SKM-1 (cell line): Measurements from ENCODE around the gene ADAM30.
"Not testable (repeated sequence)": the region's sequence is repeated elsewhere in the genome, so short reads cannot be mapped to it uniquely, and the experiment has no call there.

ENCODE experiments used
- DNase-seq: peaks from one replicate; lab custom pipeline; 2025; ENCODE audit not compliant: unreplicated experiment; lab: John Stamatoyannopoulos, UW

ADAM30 gene

DNA sequence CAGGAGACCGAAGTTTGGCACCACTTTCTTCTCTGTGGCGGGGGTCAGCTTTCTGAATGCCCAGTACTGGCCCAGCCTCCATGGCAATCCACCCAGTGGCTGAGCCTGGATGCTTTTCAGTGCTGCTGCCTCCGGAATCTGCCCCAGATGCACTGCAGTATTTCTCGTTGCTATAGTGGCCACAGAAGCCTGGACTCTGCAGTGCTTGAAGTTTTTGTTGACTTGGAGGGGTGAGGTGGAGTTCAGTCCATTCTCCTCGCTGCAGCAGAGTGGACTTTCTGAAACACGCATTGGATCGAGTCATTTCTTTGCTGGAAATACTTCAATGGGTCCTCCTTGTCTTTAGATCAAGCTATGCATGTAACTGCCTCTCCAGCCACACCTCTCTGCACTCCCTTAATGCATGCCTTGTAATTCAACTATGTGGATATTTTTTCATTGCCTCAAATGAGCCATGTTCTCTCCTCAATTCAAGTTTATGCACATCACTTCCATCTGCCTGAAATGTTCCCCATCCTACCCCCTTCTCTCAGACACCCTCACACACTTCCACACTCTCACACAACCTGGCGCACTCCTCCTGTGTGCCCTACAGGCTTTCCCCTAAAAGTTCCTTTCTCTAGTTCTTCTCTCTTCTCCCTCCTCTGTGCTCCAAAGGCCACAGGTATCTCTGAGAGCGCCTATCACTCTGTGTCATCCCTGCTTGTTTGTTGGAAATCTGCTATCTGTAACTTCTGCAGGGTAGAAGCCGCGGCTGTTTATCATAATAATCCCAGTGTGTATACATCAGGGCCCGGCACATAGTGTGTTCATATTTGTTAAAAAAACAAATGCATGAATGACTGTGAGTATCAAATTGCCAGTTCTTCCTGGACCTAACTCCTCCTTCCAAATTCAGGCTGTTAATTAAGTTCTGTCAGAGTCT lies 16.5 kb downstream of the ADAM30 start:
- no peak for DNase-seq

DNA sequence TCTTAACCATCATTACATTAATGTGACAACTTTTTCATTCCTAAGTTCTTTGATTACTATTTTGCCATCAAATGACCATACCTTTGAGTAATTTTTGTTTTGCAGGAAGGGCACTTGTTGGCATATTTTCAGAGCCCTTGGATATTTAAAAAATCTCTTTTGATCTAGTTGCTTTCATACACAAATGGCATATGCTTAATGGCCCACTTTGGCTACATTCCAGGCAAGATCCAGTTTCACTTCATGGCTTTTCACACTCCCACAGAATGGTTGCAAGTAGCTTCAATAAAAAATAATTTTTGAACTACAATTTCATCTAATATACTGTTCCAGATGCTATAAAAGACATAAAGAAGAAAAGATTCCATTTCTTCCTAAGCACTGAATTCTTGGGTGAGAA lies 18.1 kb downstream of the ADAM30 start:
- DNase-seq = no peak

DNA sequence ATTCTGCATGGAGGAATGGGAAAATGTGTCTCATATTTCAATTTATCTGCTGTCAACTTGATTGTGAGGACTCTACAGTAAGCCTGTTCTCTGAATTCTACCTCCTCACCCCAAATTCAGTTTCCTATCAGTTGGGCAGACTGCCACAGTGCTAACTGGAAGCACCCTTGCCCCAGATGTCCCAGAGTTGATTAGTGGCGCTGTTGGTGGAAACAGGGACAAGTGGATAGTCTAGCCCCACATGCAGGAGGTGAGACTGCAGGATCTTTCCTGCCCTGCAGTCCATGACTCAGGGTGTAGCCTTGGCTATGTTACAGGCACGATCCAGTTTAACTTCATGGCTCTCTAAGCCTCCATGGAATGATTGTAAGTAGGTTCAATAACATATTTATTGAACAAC lies 22.1 kb downstream of the ADAM30 start:
- no peak for DNase-seq

DNA sequence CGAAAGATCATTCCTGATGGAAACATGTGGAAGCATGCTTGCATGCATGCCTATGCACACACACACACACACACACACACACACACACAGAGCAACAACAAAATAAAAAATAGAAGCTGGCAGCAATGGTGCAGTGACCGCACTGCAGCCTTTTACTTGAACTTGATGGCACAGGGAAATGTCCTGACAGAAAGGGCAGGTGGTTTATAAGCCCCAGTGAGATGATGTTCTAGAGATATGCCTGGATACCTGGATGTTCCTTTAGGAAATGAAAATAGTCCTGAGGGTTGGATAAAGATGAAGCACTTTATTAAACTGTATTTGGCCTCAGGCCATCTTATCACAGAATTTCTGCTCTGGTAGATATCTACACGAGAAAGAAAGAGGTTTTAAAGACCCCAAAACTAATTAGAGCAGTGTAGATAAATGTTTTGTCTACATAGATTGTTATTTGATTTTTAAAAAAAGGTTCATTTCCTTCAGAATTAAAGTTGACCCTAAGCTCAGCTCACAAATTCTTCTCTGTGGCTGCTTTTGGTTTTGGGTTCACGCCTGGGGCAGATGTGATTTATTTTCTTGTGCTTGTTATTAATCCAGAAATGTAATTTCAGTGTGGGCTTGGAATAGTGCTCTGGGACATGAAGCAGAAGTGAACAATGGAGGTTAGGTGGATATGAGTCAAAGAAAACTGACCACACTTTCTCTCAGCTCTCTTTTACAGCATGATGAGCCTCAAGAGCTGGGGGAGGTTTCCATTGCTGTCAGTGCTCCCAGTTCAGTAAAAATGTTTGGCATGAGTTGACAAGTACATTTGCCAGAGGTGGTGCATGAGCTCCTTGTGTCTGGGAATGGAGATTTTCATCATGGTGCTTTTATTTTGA lies 22.9 kb downstream of the ADAM30 start:
- DNase-seq = no peak

DNA sequence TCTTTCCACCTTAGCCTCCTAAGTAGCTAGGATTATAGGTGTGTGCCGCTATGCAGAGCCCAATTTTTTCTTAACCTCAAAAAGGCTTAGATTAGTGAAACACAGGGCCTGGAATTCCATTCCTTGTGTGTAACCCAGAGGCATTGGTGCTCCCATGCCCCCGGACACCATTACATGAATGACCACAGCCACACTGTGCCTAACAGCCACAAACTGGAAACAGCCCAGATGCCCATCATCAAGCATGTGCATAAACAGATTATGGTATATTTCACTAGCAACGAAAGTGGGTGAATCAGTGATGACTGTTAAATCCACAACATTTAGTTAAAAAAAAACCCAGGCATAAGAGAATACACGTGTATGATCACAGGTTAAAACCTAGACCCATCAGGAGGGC lies 24.4 kb downstream of the ADAM30 start:
- no peak for DNase-seq

DNA sequence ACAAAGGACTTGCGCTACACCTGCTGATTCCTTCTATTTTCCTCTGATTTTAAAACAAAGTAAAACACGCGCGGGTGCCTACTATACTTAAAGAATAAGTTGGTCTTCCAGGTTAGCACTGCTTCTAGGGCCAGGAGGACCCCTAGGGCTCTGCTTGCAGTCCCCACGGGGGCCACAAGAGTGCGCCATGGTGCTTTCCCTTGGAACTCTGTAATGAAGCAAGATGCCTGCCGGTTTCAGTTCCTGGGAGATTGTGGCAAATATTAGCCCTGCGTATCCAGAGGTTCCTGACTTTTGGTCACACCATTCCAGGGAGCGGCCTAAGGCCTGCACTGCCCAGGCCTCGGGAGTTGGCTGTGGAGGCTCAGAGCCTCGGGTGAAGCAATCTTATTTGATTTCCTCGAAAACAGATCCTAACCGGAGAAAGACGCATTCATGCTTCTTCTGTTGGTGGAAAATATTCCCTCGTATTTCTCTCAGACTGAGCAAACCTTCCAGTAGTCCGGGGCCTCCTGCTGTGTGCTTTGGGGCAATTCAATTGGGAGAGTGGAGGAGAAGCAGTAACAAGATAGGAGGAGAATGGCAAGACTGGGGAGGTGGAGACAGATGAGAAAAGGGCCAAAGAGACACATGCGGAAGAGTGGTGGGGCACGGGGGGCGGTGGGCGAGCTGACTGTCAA lies 25.3 kb downstream of the ADAM30 start:
- peak; percentile 56 for DNase-seq

DNA sequence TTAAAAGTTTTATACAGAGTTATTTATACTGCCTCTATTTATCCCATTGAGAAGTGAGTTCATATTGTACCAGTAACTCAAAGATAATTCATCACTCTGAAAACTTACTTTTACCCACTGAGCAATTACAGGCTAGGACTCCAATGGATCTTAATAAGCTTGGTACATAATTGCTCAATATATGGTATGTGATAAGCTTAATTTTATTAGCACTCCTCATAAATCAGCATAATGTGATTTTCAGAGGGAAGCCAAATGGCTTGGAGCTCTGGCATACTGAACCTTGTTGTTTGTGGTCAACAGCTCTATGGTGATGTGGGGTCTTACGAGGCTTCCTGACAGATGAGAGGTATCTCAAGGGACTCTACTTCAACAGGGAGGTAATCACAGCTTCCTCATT lies 26.3 kb downstream of the ADAM30 start:
- no peak for DNase-seq

DNA sequence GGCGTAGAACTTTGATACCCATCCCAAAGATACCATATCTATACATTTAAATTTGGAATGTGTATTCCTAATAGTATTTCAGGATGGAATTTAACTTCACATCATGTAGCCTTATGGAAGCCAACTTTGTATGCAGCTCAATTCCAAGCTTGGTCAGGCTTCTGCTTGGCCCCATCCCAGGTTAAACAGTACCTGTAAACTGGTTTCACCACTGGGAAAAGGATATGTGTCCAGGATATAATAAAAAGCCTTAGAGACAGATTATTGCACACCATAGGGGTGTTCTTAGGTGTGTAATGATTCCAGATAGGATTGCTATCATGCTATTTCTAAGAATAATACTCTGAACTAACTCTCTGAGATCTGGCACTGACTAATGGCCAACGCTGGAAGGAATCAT lies 28.1 kb downstream of the ADAM30 start:
- no peak for DNase-seq

DNA sequence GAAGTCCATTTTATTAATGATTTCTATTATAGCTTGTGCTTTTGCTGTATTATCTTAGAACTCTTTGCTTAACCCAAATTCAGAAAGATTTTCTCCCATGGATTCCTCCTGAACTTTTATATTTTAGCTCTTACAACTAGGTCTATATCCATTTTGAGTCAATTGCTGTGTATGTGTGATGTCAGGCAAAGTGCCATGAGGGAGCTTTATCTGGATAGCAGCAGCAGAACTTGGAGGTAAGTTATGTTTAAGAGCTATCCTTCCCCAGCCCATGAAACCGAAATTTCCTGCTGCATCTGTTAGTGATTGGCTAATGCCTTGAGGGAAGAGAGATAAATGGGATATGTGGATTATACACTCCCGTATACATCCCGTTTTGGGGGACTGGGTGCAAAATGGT lies 29.9 kb downstream of the ADAM30 start:
- no peak for DNase-seq

DNA sequence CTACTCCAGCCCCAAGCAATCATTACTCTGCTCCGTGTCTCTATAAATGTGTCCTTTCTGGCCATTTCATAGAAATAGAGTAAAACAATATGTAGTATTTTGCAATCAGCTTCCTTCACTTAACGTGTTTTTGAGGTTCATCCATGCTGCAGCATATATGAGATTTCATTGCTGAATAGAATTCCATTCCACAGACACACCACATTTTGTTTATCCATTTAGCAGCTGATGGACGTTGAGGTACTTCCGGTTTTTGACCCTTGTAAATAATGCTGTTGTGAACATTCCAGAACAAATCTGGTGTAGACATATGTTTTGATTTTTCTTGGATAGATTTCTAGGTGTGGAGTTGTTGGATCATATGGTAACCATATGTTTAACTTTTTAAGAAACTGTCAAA lies 30.7 kb downstream of the ADAM30 start:
- DNase-seq = no peak

DNA sequence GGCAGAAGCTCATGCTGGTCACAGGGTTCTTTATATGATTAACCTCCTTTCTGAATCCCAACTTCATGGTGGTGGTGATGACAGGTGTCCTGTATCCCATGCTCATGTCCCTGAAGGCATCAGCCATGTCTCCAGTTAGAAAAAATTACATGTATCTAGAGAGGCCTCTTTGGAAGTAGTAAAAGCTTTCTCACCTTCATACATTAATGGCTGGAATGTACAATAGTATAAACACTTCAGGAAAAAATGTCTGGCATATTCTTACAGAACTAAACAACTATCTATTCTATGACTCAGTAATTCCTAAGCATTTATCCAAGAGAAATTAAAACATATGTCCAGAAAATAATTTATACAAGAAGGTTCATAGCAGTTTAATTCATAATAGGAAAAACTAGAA lies 34.0 kb downstream of the ADAM30 start:
- no peak for DNase-seq

DNA sequence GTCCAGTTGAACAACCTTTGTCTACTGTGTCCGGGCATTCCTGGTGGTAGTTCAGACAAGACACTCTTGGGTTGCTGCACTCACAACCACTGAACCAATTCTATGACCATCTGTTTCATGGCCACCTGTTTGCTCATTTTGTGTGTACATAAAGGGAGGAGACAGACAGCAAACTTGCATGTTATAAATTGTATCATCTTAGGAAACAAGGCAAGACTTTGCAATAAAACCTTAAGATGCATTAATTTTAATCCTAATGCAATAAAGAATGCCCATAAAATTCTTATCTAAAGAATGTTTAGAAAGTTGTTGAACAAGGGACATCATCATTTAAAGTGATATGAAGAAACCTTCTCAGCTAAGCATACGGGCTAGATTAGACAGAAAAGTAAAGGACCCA lies 34.8 kb downstream of the ADAM30 start:
- DNase-seq = no peak

DNA sequence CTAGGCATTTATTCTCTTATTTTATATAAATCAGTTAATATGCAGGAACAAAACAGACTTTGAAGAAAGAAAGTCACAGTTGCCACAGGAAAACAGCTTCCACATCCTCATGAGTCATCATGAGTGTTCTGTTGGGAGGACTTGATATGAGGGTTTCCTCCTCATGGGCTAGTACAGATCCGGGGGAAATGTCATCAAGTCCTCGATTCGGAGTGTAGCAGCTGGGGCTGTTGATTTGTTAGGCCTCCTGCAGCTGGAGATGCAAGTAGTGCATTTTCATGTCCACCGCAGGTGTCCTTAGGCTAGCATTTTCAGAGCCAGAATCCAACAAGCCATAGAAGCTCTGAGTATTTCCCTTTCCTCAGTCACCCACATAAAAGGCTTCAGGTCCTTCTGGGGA lies 36.7 kb downstream of the ADAM30 start:
- no peak for DNase-seq

DNA sequence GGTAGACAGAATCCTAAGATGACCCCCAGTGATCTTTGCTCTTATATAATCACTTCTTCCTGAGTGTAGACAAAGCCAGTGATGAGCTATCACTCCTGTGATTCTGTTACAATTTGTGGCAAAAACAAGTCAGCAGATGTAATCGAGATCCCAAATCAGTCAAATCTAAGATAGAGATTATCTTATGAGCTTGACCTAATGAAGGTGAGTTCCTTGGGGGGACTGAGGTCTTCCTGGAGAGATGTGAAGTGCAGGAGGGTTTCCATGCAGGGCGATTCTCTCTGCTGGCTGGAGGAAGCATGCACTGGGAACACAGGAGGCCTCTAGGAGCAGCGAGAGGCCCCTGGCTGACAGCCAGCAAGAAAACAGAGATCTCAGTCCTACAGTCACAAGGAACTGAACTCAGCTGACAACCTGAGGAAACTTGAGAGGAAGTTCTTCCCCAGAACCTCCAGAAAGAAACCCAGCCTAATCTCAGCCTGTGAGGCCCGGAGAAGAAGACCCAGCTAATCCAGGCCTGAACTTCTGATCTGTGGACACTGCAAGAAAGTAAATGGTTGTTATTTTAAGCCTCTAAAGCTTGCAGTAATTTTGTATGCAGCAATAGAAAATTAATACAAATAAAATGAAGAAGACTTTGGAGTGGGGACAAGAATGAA lies 37.6 kb downstream of the ADAM30 start:
- not testable (repeated sequence) for DNase-seq

DNA sequence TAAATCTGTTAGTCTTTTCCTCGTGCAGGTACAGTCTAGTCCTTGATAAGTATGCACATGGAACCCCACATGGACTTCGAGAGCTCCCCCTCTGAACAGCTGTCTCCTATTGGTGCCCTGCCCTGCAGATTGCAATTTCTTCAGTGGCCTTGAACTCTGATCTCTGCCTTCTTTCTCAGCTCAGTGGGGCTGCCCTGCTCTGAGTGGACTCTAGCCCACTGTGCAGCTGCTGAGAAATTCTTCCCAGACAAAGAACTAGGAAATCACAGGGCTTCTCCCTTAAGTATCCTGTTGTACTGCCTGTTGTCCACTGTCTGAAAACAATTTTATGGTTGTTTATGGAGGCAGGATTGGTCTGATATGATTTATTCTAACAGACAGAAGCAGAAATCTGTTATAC lies 38.2 kb downstream of the ADAM30 start:
- no peak for DNase-seq

DNA sequence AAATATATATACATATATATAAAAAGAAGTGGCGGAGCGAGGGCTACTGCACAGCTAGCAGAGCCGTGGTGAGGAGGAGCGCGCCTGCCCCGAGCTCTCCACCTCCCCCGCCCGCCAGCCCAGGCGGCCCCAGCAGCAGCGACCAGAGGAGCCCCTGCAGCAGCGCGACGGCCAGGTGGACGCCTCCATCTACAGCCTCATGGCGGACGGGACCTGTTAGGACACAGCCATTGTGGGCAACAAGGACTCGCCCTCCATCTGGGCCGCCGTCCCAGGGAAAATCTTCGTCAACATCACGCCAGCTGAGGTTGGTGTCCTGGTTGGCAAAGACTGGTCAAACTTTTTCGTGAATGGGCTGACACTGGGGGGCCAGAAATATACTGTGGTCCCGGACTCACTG lies 43.2 kb downstream of the ADAM30 start:
- DNase-seq = no peak

DNA sequence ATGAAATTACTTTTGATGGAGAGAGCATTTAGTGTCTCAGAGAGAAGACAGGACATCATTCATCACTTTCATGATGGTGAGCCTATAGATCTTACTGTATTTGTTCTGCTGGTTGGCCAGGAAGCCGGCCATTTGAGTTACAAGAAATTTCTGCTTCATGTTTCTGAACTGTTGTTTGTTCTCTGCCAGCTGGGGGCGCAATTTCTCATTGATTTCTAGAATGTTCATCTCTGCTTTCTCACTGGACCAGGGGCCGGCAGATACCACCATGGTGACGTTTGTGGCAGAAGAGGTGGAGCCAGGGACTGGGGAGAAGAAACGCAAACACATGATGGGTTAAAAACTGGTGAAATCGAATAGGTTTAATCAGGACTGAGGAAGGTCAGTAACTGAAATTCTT lies 52.1 kb downstream of the ADAM30 start:
- not testable (repeated sequence) for DNase-seq
